SK-N-SH (cell line): ENCODE measurements around the gene CAMSAP1. TPM values are rescaled to one million over a fixed set of nuclear protein-coding genes. Genes with fewer than 3 reads are reported as not detected.
"Not testable (repeated sequence)": the region's sequence is repeated elsewhere in the genome, so short reads cannot be mapped to it uniquely, and the experiment has no call there.

Experiments used
- CTCF ChIA-PET: fragments of 300-600, 350-600 bp; formaldehyde crosslinking; extraction: SDS; loops from one replicate; lab custom pipeline; 2021; lab: Yijun Ruan, JAX
- POLR2A ChIA-PET: fragments of 350-600 bp; sonication (Branson Sonifier 250); formaldehyde crosslinking; extraction: SDS; loops from one replicate; lab custom pipeline; 2020; ENCODE audit warnings: antibody characterized with exemption, inconsistent platforms; lab: Yijun Ruan, JAX
- DNase-seq: peaks from one replicate; pipeline ENCODE4 v3.0.0; 2012
- H2AFZ ChIP-seq: fragments of 200-600 bp; sonication (generic); 2 replicates; pipeline ENCODE4 v1.8.1; 2016; ENCODE audit warnings: antibody characterized with exemption, mild to moderate bottlenecking, low read depth
- H3F3A ChIP-seq: fragments of 200-600 bp; sonication (generic); replicated peaks from 2 replicates; pipeline ENCODE3; 2016; ENCODE audit warnings: antibody characterized with exemption, mild to moderate bottlenecking; ENCODE audit not compliant: insufficient read depth
- H3K27ac ChIP-seq, 2 experiments: fragments of 200-500 bp in 1 of 2; fragments of 200-600 bp in 1 of 2; sonication (Bioruptor generic) in 1 of 2; sonication (generic), shearing (Covaris generic) in 1 of 2; 2 replicates each; pipeline versions ENCODE4 v1.5.1 to v1.6.1; 2014 to 2016; ENCODE audit warnings: low read depth in 2 of 2, inconsistent platforms in 1 of 2, low read length in 1 of 2, mild to moderate bottlenecking in 1 of 2, mixed read lengths in 1 of 2
- H3K27me3 ChIP-seq: fragments of 200-600 bp; sonication (generic), shearing (Covaris generic); 2 replicates; pipeline ENCODE4 v1.6.1; 2016; ENCODE audit warnings: mixed run types; ENCODE audit not compliant: insufficient read depth
- H3K36me3 ChIP-seq, 2 experiments: fragments of 200-500 bp in 1 of 2; fragments of 200-600 bp in 1 of 2; sonication (Bioruptor generic) in 1 of 2; sonication (generic) in 1 of 2; replicated peaks in 1 of 2; 2 replicates each; pipeline versions ENCODE3 to v1.5.1; 2014 to 2016; ENCODE audit warnings: low read length in 1 of 2, mild to moderate bottlenecking in 1 of 2; ENCODE audit not compliant: insufficient read depth in 2 of 2, control insufficient read depth in 1 of 2
- H3K4me1 ChIP-seq, 2 experiments: fragments of 200-500 bp in 1 of 2; fragments of 200-600 bp in 1 of 2; sonication (Bioruptor generic) in 1 of 2; sonication (generic), shearing (Covaris generic) in 1 of 2; 2 replicates each; pipeline versions ENCODE4 v1.5.1 to v1.6.1; 2014 to 2016; ENCODE audit warnings: low read depth in 1 of 2, low read length in 1 of 2, mixed run types in 1 of 2; ENCODE audit not compliant: insufficient read depth in 2 of 2, control insufficient read depth in 1 of 2
- H3K4me2 ChIP-seq: fragments of 200-600 bp; sonication (generic), shearing (Covaris generic); 2 replicates; pipeline ENCODE4 v1.6.1; 2017; ENCODE audit warnings: mixed run types
- H3K4me3 ChIP-seq, 2 experiments: fragments of 200-500 bp in 1 of 2; fragments of 200-600 bp in 1 of 2; sonication (Bioruptor generic) in 1 of 2; sonication (generic), shearing (Covaris generic) in 1 of 2; 2 replicates each; pipeline versions ENCODE4 v1.5.1 to v1.8.1; 2014 to 2016; ENCODE audit warnings: low read depth in 2 of 2, inconsistent platforms in 1 of 2, low read length in 1 of 2, mild to moderate bottlenecking in 1 of 2, mixed read lengths in 1 of 2, moderate library complexity in 1 of 2
- H3K79me2 ChIP-seq: fragments of 200-600 bp; sonication (generic); 2 replicates; pipeline ENCODE4 v1.8.1; 2017; ENCODE audit warnings: mild to moderate bottlenecking; ENCODE audit not compliant: insufficient read depth
- H3K9ac ChIP-seq: fragments of 200-600 bp; sonication (generic); 2 replicates; pipeline ENCODE4 v1.6.1; 2017; ENCODE audit warnings: mixed run types
- H3K9me2 ChIP-seq: fragments of 200-600 bp; sonication (generic); 2 replicates; pipeline ENCODE4 v1.6.1; 2017; ENCODE audit warnings: mixed run types
- H3K9me3 ChIP-seq: fragments of 200-600 bp; sonication (generic); 2 replicates; pipeline ENCODE4 v1.6.1; 2017; ENCODE audit warnings: mixed run types, mild to moderate bottlenecking, moderate library complexity
- H4K20me1 ChIP-seq: fragments of 200-600 bp; sonication (generic); 2 replicates; pipeline ENCODE4 v1.6.1; 2017; ENCODE audit warnings: mild to moderate bottlenecking, mixed run types; ENCODE audit not compliant: insufficient read depth
- CHD2 ChIP-seq: fragments of 150-350 bp; IDR thresholded peaks from 2 replicates; pipeline ENCODE4 v1.6.1; 2018; ENCODE audit warnings: low read length; ENCODE audit not compliant: partially characterized antibody
- EZH2phosphoT487 ChIP-seq: fragments of 200-600 bp; sonication (generic); IDR thresholded peaks from 2 replicates; pipeline ENCODE4 v1.6.1; 2017; ENCODE audit warnings: low read depth, mixed run types, mild to moderate bottlenecking, antibody characterized with exemption, moderate library complexity, borderline replicate concordance
- FOXJ3 ChIP-seq: sonication (generic); formaldehyde crosslinking; IDR thresholded peaks from 2 replicates; pipeline ENCODE4 v1.5.1; 2020; ENCODE audit warnings: mild to moderate bottlenecking, missing genetic modification reagents
- IRF3 ChIP-seq: fragments of 150-350 bp; IDR thresholded peaks from 2 replicates; pipeline ENCODE4 v1.6.1; 2016; ENCODE audit warnings: mild to moderate bottlenecking, low read depth, low read length
- PBX3 ChIP-seq: IDR thresholded peaks from 2 replicates; pipeline ENCODE4; 2012
- RAD21 ChIP-seq: IDR thresholded peaks from 2 replicates; pipeline ENCODE4 v1.6.1; 2012; ENCODE audit warnings: mild to moderate bottlenecking, low read length
- RXRA ChIP-seq: IDR thresholded peaks from 2 replicates; pipeline ENCODE4 v1.4.0; 2012; ENCODE audit warnings: low read depth, mild to moderate bottlenecking, borderline replicate concordance
- TEAD4 ChIP-seq: IDR thresholded peaks from 2 replicates; pipeline ENCODE4 v1.4.0; 2012; ENCODE audit warnings: mild to moderate bottlenecking, borderline replicate concordance; ENCODE audit not compliant: insufficient read depth
- USF1 ChIP-seq: IDR thresholded peaks from 2 replicates; pipeline ENCODE4 v1.4.0; 2012; ENCODE audit warnings: low read depth, borderline replicate concordance
- YY1 ChIP-seq: IDR thresholded peaks from 2 replicates; pipeline ENCODE4 v1.4.0; 2012; ENCODE audit warnings: low read depth, mild to moderate bottlenecking
- WGBS: methylation state at CpG from one replicate; pipeline ENCODE4 v1.1.6; 2017; ENCODE audit warnings: low lambda C conversion rate; 5-methylcytosine and 5-hydroxymethylcytosine counted together
- polyA plus RNA-seq, 3 experiments: library from polyadenylated mRNA; depleted of rRNA; stranded (reverse); fragments of >200 nt; gene quantifications; 2 replicates each; pipeline ENCODE4 v1.2.3, GENCODE V29; 2012

The CAMSAP1 gene
- polyA plus RNA-seq, 1 of the 3 experiments (the other 2 are of a cell fraction): 8.9 TPM

- Histone ChIP-seq H3K36me3 (peaks cover 33 to 68% of the 10 kb centered on the region in 2 experiments), H3K79me2 (peaks cover 24% of the 10 kb centered on the region), H3K4me1 (no peaks in the 10 kb centered on the region), H3K9me3 (peaks cover 13% of the 10 kb centered on the region; the same call in 1 of the 2 replicates), H3K27ac (no peak overlapping the region), H3K4me3 (no peak overlapping the region; a peak in 1 of 4 replicates), H4K20me1 (no peaks in the 10 kb centered on the region), H3K9ac (no peak overlapping the region), H2AFZ (no peak overlapping the region), H3K4me2 (no peak overlapping the region), H3K9me2 (no peaks in the 10 kb centered on the region), H3F3A (no peaks in the 10 kb centered on the region), H3K27me3 (no peaks in the 10 kb centered on the region)
- no peak for TF ChIP-seq RAD21
- TF ChIP-seq EZH2phosphoT487: no peak
- no peak for TF ChIP-seq RXRA
- no peak for TF ChIP-seq FOXJ3
- no peak for TF ChIP-seq USF1
- TF ChIP-seq TEAD4: no peak
- TF ChIP-seq PBX3: no peak
- no peak for TF ChIP-seq YY1
- TF ChIP-seq IRF3: no peak
- TF ChIP-seq CHD2: no peak
- CTCF ChIA-PET: no interaction called here
- WGBS: 100% methylated on average over 1 of the region's 1 CpG
- DNase-seq: no peak
- POLR2A ChIA-PET: interaction anchor here (0.7 kb wide), 1 partner anchor 103 kb away, joined by 3 read pairs; no protein-coding TSS in a partner anchor
Measured at GRCh38 chr9:135914921-135915320, 7.6 kb upstream of the CAMSAP1 start.

GRCh38 chr9:135911233-135911632 lies 3.9 kb upstream of the CAMSAP1 start:
- H3F3A ChIP-seq, H3K27me3 ChIP-seq, DNase-seq, H3K9ac ChIP-seq, H3K4me2 ChIP-seq, H3K9me2 ChIP-seq, POLR2A ChIA-PET, H4K20me1 ChIP-seq, H3K27ac ChIP-seq, H3K4me3 ChIP-seq, H2AFZ ChIP-seq, CTCF ChIA-PET: not testable (repeated sequence)
- peaks cover 33 to 54% of the 10 kb centered on the region in 2 experiments for H3K36me3 ChIP-seq
- H3K79me2 ChIP-seq: peaks cover 51% of the 10 kb centered on the region
- H3K4me1 ChIP-seq: peaks cover 7 to 10% of the 10 kb centered on the region in 2 experiments; a peak in 2 of 4 replicates
- H3K9me3 ChIP-seq: peaks cover 13% of the 10 kb centered on the region; the same call in 1 of the 2 replicates
- 93% methylated on average over 9 of the region's 9 CpGs for WGBS
